Keratinocyte (primary cell): Measurements from ENCODE around the gene LANCL1. TPM values are rescaled to one million over a fixed set of nuclear protein-coding genes. Genes with fewer than 3 reads are reported as not detected.

Source experiments
- DNase-seq: peaks from one replicate; pipeline ENCODE4 v3.0.0-alpha.2; 2011; ENCODE audit warnings: low read depth, missing footprints, low spot score
- FAIRE-seq: peaks from 2 replicates; lab custom pipeline; 2011; peaks lifted over from hg19 to GRCh38; lab: Jason Lieb, UNC
- H2AFZ ChIP-seq: 2 replicates; pipeline ENCODE4 v1.6.0; 2012; ENCODE audit warnings: low read length, control low read depth, inconsistent platforms; ENCODE audit not compliant: control insufficient read depth
- H3K27ac ChIP-seq: 2 replicates; pipeline ENCODE4 v1.5.1; 2011; ENCODE audit warnings: low read length; ENCODE audit not compliant: control insufficient read depth, insufficient read depth
- H3K27me3 ChIP-seq: 3 replicates; pipeline ENCODE4 v1.6.0; 2011; ENCODE audit warnings: low read length; ENCODE audit not compliant: control insufficient read depth, insufficient read depth; ENCODE audit errors: extremely low read depth
- H3K36me3 ChIP-seq, 2 experiments: 2 replicates in 1 of 2; 3 replicates in 1 of 2; pipeline ENCODE4 v1.5.1; 2011; ENCODE audit warnings: low read length in 2 of 2, mild to moderate bottlenecking in 1 of 2; ENCODE audit not compliant: control insufficient read depth in 2 of 2, insufficient read depth in 2 of 2; ENCODE audit errors: extremely low read depth in 1 of 2
- H3K4me1 ChIP-seq: 3 replicates; pipeline ENCODE4 v1.5.1; 2011; ENCODE audit warnings: low read length; ENCODE audit not compliant: control insufficient read depth, insufficient read depth; ENCODE audit errors: extremely low read depth
- H3K4me2 ChIP-seq: 3 replicates; pipeline ENCODE4 v1.6.0; 2011; ENCODE audit warnings: low read depth, low read length; ENCODE audit not compliant: control insufficient read depth, insufficient read depth; ENCODE audit errors: extremely low read depth
- H3K4me3 ChIP-seq, 3 experiments: fragments of 200-600 bp in 1 of 3; sonication (generic) in 1 of 3; 2 replicates in 2 of 3; 3 replicates in 1 of 3; pipeline ENCODE4 v1.5.1; 2011 to 2016; ENCODE audit warnings: low read length in 3 of 3, mild to moderate bottlenecking in 3 of 3, control low read depth in 2 of 3, inconsistent platforms in 1 of 3, low read depth in 1 of 3, mixed read lengths in 1 of 3, mixed run types in 1 of 3, moderate library complexity in 1 of 3; ENCODE audit not compliant: control insufficient read depth in 2 of 3, insufficient read depth in 2 of 3; ENCODE audit errors: extremely low read depth in 1 of 3
- H3K79me2 ChIP-seq: 2 replicates; pipeline ENCODE4 v1.6.0; 2012; ENCODE audit warnings: low read length; ENCODE audit not compliant: control insufficient read depth, insufficient read depth
- H3K9ac ChIP-seq: 3 replicates; pipeline ENCODE4 v1.6.0; 2011; ENCODE audit warnings: low read length; ENCODE audit not compliant: control insufficient read depth, insufficient read depth; ENCODE audit errors: extremely low read depth
- H3K9me1 ChIP-seq: 3 replicates; pipeline ENCODE4 v1.6.0; 2011; ENCODE audit warnings: low read length; ENCODE audit not compliant: control insufficient read depth, insufficient read depth; ENCODE audit errors: extremely low read depth
- H3K9me3 ChIP-seq: 2 replicates; pipeline ENCODE4 v1.5.1; 2012; ENCODE audit warnings: low read depth, low read length; ENCODE audit not compliant: control insufficient read depth
- H4K20me1 ChIP-seq: 3 replicates; pipeline ENCODE4 v1.6.0; 2011; ENCODE audit warnings: low read length; ENCODE audit not compliant: control insufficient read depth, insufficient read depth; ENCODE audit errors: extremely low read depth
- CTCF ChIP-seq, 3 experiments: IDR thresholded peaks in 1 of 3; conservative IDR thresholded peaks in 1 of 3; optimal IDR thresholded peaks in 1 of 3; 2 replicates in 2 of 3; 3 replicates in 1 of 3; pipeline versions ENCODE3 to v1.5.1; 2011; ENCODE audit warnings: low read length in 3 of 3, mild to moderate bottlenecking in 3 of 3, moderate library complexity in 2 of 3, control low read depth in 1 of 3, inconsistent platforms in 1 of 3; ENCODE audit not compliant: insufficient read depth in 2 of 3; ENCODE audit errors: extremely low read depth in 1 of 3
- EZH2 ChIP-seq: IDR thresholded peaks from one replicate; pipeline ENCODE4 v1.6.1; 2012; ENCODE audit warnings: inconsistent platforms, mild to moderate bottlenecking, low read length, moderate library complexity
- dilution Hi-C: fragments of 300-500 bp; cut with MboI; formaldehyde crosslinking; loops from one replicate; pipeline ENCODE4 v1.7.0; 2020; ENCODE audit warnings: low sequenced_read_pairs; ENCODE audit not compliant: extremely low pct_ligation_motif_present
- polyA plus RNA-seq, 5 experiments: library from polyadenylated mRNA; depleted of rRNA in 3 of 5; stranded (reverse) in 3 of 5; stranded (forward) in 1 of 5; unstranded in 1 of 5; fragments of >200 nt; gene quantifications; 1 replicate in 1 of 5; 2 replicates in 3 of 5; 3 replicates in 1 of 5; pipeline versions ENCODE4 v1.2.1 to v1.2.3, GENCODE V29; 2011 to 2012; ENCODE audit warnings: missing spikeins in 2 of 5, low read depth in 1 of 5, low replicate concordance in 1 of 5

The LANCL1 gene
- polyA plus RNA-seq, 1 donor (not counting 4 experiments of a cell fraction or from before 2014, with no cell fraction given), result 86.4 TPM

- no peak overlapping the region for H2AFZ ChIP-seq
- no peak overlapping the region for H3K4me3 ChIP-seq
- H3K27ac ChIP-seq, result no peak overlapping the region
- no peak overlapping the region for H3K9ac ChIP-seq
- DNase-seq, result no peak
- no peaks in the 10 kb centered on the region for H3K9me1 ChIP-seq
- H3K4me2 ChIP-seq, result no peak overlapping the region
- dilution Hi-C loops, result no loop called here
- H4K20me1 ChIP-seq, result no peaks in the 10 kb centered on the region
- FAIRE-seq, result no peak
- no peaks in the 10 kb centered on the region for H3K27me3 ChIP-seq
- H3K36me3 ChIP-seq, result no peaks in the 10 kb centered on the region
- TF ChIP-seq EZH2 (no peak), CTCF (optimal IDR thresholded peaks at IDR 0.05 in 1 of 3, IDR thresholded peaks at IDR 0.05 in 1 of 3, conservative IDR thresholded peaks at IDR 0.05 in 1 of 3; ENCODE audit: extremely low read depth in 1 of 3, insufficient read depth in 2 of 3, low read length in 3 of 3) (no peak)
- no peaks in the 10 kb centered on the region for H3K79me2 ChIP-seq
- no peaks in the 10 kb centered on the region for H3K4me1 ChIP-seq
- H3K9me3 ChIP-seq, result no peaks in the 10 kb centered on the region
Measured at GRCh38 chr2:210389856-210390255, 86.7 kb downstream of the LANCL1 start.

GRCh38 chr2:210388148-210388547 is 88.4 kb downstream of the LANCL1 start:
- Histone ChIP-seq H3K4me3 (no peak overlapping the region), H3K79me2 (no peaks in the 10 kb centered on the region), H2AFZ (no peak overlapping the region), H4K20me1 (no peaks in the 10 kb centered on the region), H3K4me2 (no peak overlapping the region), H3K27ac (no peak overlapping the region), H3K9me1 (no peaks in the 10 kb centered on the region), H3K27me3 (no peaks in the 10 kb centered on the region), H3K4me1 (no peaks in the 10 kb centered on the region), H3K9me3 (no peaks in the 10 kb centered on the region), H3K9ac (no peak overlapping the region), H3K36me3 (no peaks in the 10 kb centered on the region)
- dilution Hi-C loops, result no loop called here
- TF ChIP-seq EZH2, result no peak
- TF ChIP-seq CTCF (optimal IDR thresholded peaks at IDR 0.05 in 1 of 3, IDR thresholded peaks at IDR 0.05 in 1 of 3, conservative IDR thresholded peaks at IDR 0.05 in 1 of 3; ENCODE audit: extremely low read depth in 1 of 3, insufficient read depth in 2 of 3, low read length in 3 of 3), result no peak
- DNase-seq, result no peak
- no peak for FAIRE-seq
